Stimulated activated naive CD4-positive, alpha-beta T cell treated with Interleukin-2 at 50 U/mL for 16 hours (primary cell): ENCODE measurements around the gene CSRP1.
A peak's percentile ranks its signal among the peaks of the same experiment; 100 is the strongest.
"Not testable (repeated sequence)": the region's sequence is repeated elsewhere in the genome, so short reads cannot be mapped to it uniquely, and the experiment has no call there.

Experiments
- DNase-seq: peaks from one replicate; lab custom pipeline; 2025; lab: John Stamatoyannopoulos, UW

The CSRP1 gene

GRCh38 chr1:201497935-201498509 is 8.9 kb downstream of the CSRP1 start:
- DNase-seq: no peak

GRCh38 chr1:201496296-201496690 is 10.6 kb downstream of the CSRP1 start:
- DNase-seq: no peak

GRCh38 chr1:201495551-201496295 is 11.2 kb downstream of the CSRP1 start:
- no peak for DNase-seq

GRCh38 chr1:201493757-201494617 is 12.9 kb downstream of the CSRP1 start:
- no peak for DNase-seq

- not testable (repeated sequence) for DNase-seq
These were observed 13.8 kb downstream of the CSRP1 start for GRCh38 chr1:201493026-201493656.

GRCh38 chr1:201491896-201492511 is 14.9 kb downstream of the CSRP1 start:
- DNase-seq: no peak

- DNase-seq: no peak
These were observed 16.2 kb downstream of the CSRP1 start for GRCh38 chr1:201490708-201491131.

- no peak for DNase-seq
These were observed 17.2 kb downstream of the CSRP1 start for GRCh38 chr1:201489643-201490261.

- DNase-seq: no peak
These were observed 17.9 kb downstream of the CSRP1 start for GRCh38 chr1:201488830-201489589.

- DNase-seq: no peak
These were observed 19.2 kb downstream of the CSRP1 start for GRCh38 chr1:201487742-201488141.

GRCh38 chr1:201486187-201486586 is 20.7 kb downstream of the CSRP1 start:
- DNase-seq: no peak

GRCh38 chr1:201485184-201485774 is 21.6 kb downstream of the CSRP1 start:
- no peak for DNase-seq

GRCh38 chr1:201483373-201483949 is 23.5 kb downstream of the CSRP1 start:
- DNase-seq: no peak

GRCh38 chr1:201482755-201483154 is 24.2 kb downstream of the CSRP1 start:
- no peak for DNase-seq

- DNase-seq: peak; percentile 72
These were observed 25.0 kb downstream of the CSRP1 start for GRCh38 chr1:201481761-201482493.

GRCh38 chr1:201481004-201481380 is 25.9 kb downstream of the CSRP1 start:
- DNase-seq: no peak

- DNase-seq: peak; percentile 60
These were observed 26.5 kb downstream of the CSRP1 start for GRCh38 chr1:201480231-201481003.

- no peak for DNase-seq
These were observed 27.7 kb downstream of the CSRP1 start for GRCh38 chr1:201479201-201479730.
